Left ventricle myocardium inferior (tissue), 1 donor: ENCODE data around the gene SH3BP2. TPM values are rescaled to one million over a fixed set of nuclear protein-coding genes. Genes with fewer than 3 reads are reported as not detected.
A peak's percentile ranks its signal among the peaks of the same experiment; 100 is the strongest.

Experiments
- DNase-seq: peaks from one replicate; pipeline ENCODE4 v3.0.0-alpha.2; 2020
- H3K27ac ChIP-seq: fragments of 200-600 bp; replicated peaks from 2 replicates; pipeline ENCODE4 v1.8.0; 2021
- H3K27me3 ChIP-seq: fragments of 200-600 bp; 2 replicates; pipeline ENCODE4 v1.8.0; 2021; ENCODE audit warnings: low read depth
- H3K36me3 ChIP-seq: fragments of 200-600 bp; 2 replicates; pipeline ENCODE4 v1.8.0; 2021
- H3K4me1 ChIP-seq: fragments of 200-600 bp; 2 replicates; pipeline ENCODE4 v1.8.0; 2021
- H3K4me3 ChIP-seq: fragments of 200-600 bp; 2 replicates; pipeline ENCODE4 v1.8.0; 2021; ENCODE audit warnings: mild to moderate bottlenecking, moderate library complexity
- H3K9me3 ChIP-seq: fragments of 200-600 bp; replicated peaks from 2 replicates; pipeline ENCODE4 v1.8.0; 2021
- intact Hi-C: fragments of 100-400 bp; cut with micrococcal nuclease; formaldehyde crosslinking; loops from one replicate; pipeline ENCODE4 v1.11.0; 2022
- total RNA-seq: library from RNA; stranded (reverse); fragmentation: NEBNext Ultra II Directional; extraction: Animal tissue kit (Norgen Biotek cat#: 25700); gene quantifications from one replicate; pipeline ENCODE4 v1.2.1, GENCODE V29; 2021
- TF ChIP-seq, protein P1 (sequence below): fragments of 200-600 bp; IDR thresholded peaks from 2 replicates; pipeline ENCODE4 v1.8.0; 2021; ENCODE audit warnings: antibody characterized with exemption, mild to moderate bottlenecking, borderline replicate concordance
- donor health status: DM: no; HTN: yes; CAD: no; lungs with severe emphysema.

SH3BP2 gene
- total RNA-seq, 1 donor from 2014 or later: 24.7 TPM

DNA sequence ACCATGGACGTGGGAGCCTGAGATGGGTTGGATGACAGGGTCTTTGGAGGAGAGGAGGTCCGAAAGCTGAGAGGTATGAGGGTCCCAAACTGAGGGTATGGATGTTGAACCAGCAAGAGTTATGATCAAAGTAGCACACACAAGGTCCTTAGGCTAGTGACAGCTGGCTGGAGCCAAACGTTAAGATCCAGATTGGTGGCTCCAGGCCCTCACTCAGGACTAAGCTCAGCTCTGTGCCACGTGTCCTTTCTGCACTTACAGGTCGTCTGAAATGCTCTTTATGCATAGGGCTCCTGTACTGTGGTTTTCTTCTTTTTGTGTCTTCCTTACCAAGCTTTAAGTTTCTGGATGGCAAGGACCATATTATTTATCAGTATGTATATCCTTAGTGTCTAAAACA, 86.1 kb downstream of the SH3BP2 start:
- Histone ChIP-seq H3K4me3 (no peak overlapping the region), H3K27me3 (no peaks in the 10 kb centered on the region), H3K4me1 (peaks cover 65% of the 10 kb centered on the region), H3K27ac (no peak overlapping the region), H3K9me3 (no peaks in the 10 kb centered on the region), H3K36me3 (peaks cover 72% of the 10 kb centered on the region)
- intact Hi-C loops: no loop called here
- no peak for DNase-seq
- TF ChIP-seq, protein P1, sequence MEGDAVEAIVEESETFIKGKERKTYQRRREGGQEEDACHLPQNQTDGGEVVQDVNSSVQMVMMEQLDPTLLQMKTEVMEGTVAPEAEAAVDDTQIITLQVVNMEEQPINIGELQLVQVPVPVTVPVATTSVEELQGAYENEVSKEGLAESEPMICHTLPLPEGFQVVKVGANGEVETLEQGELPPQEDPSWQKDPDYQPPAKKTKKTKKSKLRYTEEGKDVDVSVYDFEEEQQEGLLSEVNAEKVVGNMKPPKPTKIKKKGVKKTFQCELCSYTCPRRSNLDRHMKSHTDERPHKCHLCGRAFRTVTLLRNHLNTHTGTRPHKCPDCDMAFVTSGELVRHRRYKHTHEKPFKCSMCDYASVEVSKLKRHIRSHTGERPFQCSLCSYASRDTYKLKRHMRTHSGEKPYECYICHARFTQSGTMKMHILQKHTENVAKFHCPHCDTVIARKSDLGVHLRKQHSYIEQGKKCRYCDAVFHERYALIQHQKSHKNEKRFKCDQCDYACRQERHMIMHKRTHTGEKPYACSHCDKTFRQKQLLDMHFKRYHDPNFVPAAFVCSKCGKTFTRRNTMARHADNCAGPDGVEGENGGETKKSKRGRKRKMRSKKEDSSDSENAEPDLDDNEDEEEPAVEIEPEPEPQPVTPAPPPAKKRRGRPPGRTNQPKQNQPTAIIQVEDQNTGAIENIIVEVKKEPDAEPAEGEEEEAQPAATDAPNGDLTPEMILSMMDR: no peak

DNA sequence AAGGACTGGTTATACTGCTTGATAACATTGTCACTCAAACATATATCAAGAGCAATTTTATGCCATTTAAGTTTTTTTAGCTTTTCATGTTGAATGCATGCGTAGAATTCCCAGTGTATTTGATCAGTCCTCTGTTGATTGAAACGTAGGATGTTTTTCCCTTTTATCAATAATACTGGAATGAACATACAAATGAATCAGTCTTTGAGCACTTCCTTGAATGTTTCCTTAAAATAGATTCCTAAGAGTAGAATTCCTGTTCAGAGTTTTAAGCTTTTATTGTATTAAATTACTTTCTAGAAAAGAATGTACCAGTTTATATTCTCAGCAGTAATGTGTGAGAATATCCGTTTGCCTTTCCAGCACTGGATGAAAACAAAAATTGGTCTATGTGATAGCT, 88.5 kb downstream of the SH3BP2 start:
- intact Hi-C loops: no loop called here
- no peak overlapping the region for H3K4me3 ChIP-seq
- no peak for DNase-seq
- H3K9me3 ChIP-seq: no peaks in the 10 kb centered on the region
- peak overlapping the region; percentile 44 for H3K27ac ChIP-seq
- H3K4me1 ChIP-seq: peaks cover 58% of the 10 kb centered on the region
- TF ChIP-seq, protein P1: no peak
- no peaks in the 10 kb centered on the region for H3K27me3 ChIP-seq
- H3K36me3 ChIP-seq: peaks cover 87% of the 10 kb centered on the region

DNA sequence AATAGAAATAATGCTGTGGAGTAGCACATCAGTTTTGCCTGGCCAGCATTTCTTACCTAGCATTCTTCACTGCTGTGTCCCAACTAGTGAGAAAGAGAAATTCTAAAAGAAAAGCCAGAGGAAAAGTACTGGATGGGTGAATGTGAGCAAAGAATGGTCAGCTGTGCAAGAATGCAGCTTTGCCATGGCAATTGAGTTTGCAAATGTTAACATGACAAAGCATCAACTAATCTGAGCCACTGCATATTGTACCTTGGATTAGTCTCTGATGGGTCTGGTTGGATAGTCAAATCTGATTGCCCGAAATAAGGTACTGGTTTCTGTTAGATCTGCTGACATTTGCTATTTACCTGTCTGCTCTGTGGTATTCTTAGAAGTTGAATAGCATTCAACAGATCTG, 89.5 kb downstream of the SH3BP2 start:
- no peaks in the 10 kb centered on the region for H3K9me3 ChIP-seq
- peaks cover 87% of the 10 kb centered on the region for H3K36me3 ChIP-seq
- H3K4me3 ChIP-seq: no peak overlapping the region
- H3K27ac ChIP-seq: peak overlapping the region; percentile 44
- intact Hi-C loops: no loop called here
- H3K4me1 ChIP-seq: peaks cover 63% of the 10 kb centered on the region
- TF ChIP-seq, protein P1: no peak
- no peak for DNase-seq
- no peaks in the 10 kb centered on the region for H3K27me3 ChIP-seq

DNA sequence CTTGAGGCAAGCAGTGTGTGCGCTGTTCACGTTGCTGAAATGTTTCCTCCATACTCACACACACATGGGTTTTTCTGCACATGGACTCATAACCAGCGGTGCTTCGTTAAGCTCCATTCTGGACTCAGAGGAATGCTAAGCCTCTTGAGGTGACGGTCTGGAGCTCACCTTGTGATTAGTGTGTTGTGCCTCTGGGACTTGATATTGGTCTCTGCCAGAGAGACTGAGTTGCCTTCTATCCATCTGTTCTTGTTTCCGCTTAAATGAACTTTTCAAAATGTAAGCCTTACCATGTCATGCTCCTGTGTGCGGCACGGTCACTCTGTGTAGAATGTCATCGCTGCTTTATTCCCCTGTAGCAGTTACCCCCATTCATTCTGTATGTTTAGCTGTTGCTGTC, 93.3 kb downstream of the SH3BP2 start:
- Histone ChIP-seq H3K36me3 (peaks cover 81% of the 10 kb centered on the region), H3K27ac (peak overlapping the region; percentile 60), H3K9me3 (no peaks in the 10 kb centered on the region), H3K4me1 (peaks cover 62% of the 10 kb centered on the region), H3K4me3 (no peak overlapping the region), H3K27me3 (no peaks in the 10 kb centered on the region)
- intact Hi-C loops: no loop called here
- TF ChIP-seq, protein P1: no peak
- DNase-seq: no peak

DNA sequence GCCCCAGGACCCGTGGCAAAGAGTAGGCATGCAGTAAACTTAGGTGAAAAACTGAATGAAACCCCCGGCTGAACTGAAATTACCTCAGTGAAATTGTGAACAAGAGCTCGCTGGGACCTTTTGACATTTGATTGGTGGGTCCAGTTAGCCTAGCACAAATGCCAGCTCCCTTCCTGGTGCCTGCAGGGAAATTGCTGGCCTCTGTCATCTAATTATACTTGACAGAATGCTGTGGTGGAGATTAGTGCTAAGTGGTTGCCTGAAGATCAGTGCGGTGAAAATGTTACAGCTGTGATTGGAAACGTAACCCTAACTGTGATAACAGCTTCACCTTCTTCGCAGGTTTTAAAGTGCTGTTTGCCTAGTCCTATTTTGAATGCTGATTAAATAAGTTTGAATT, 93.7 kb downstream of the SH3BP2 start:
- Histone ChIP-seq H3K9me3 (no peaks in the 10 kb centered on the region), H3K4me3 (no peak overlapping the region), H3K27ac (peak overlapping the region; percentile 60), H3K27me3 (no peaks in the 10 kb centered on the region), H3K4me1 (peaks cover 65% of the 10 kb centered on the region), H3K36me3 (peaks cover 80% of the 10 kb centered on the region)
- DNase-seq: no peak
- TF ChIP-seq, protein P1: no peak
- intact Hi-C loops: no loop called here

DNA sequence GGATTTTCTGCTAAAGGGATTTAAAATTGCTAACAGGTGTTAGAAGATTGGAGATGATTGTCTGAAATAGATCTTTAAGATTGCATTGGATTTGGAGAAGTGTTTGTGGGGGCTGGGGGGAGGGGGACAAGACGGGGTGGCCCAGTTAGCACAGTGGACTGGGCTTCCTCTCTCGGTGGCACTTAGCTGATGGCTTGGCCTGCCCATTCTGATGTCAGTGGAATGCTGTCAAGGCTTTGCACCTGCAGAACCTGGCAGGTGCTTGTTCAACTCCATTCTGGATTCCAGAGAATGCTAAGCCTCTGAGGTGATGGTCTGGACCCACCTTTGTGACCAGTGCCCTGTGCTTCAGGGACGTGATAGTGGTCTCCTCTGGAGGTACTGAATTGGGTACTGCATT, 94.5 kb downstream of the SH3BP2 start:
- H3K27ac ChIP-seq: no peak overlapping the region
- DNase-seq: no peak
- H3K4me1 ChIP-seq: peaks cover 63% of the 10 kb centered on the region
- TF ChIP-seq, protein P1: no peak
- no peak overlapping the region for H3K4me3 ChIP-seq
- H3K36me3 ChIP-seq: peaks cover 73% of the 10 kb centered on the region
- intact Hi-C loops: no loop called here
- H3K27me3 ChIP-seq: no peaks in the 10 kb centered on the region
- H3K9me3 ChIP-seq: no peaks in the 10 kb centered on the region
